Body of pancreas (tissue), 4 donors: ENCODE data around the gene FGF12. TPM values are rescaled to one million over a fixed set of nuclear protein-coding genes. Genes with fewer than 3 reads are reported as not detected.
A peak's percentile ranks its signal among the peaks of the same experiment; 100 is the strongest.

Source experiments
- ATAC-seq: fragments of 150-250 bp; one replicate; pipeline ENCODE4 v1.9.1; 2016
- DNase-seq, 4 donors: peaks; one replicate each; pipeline ENCODE4 v3.0.0-alpha.2; 2019
- H3K27ac ChIP-seq, 4 donors: fragments of 200-600 bp; sonication (generic); 1 replicate in 3 of 4; 2 replicates in 1 of 4; pipeline versions ENCODE4 v1.5.1 to v1.6.1; 2016 to 2019; ENCODE audit warnings: mild to moderate bottlenecking in 1 of 4, mixed read lengths in 1 of 4, moderate library complexity in 1 of 4
- H3K27me3 ChIP-seq, 2 donors: fragments of 200-600 bp; sonication (generic); one replicate each; pipeline ENCODE4 v1.6.0; 2016; ENCODE audit warnings: mild to moderate bottlenecking in 1 of 2
- H3K36me3 ChIP-seq, 2 donors: fragments of 200-600 bp; sonication (generic); replicated peaks in 1 of 2; 2 replicates each; pipeline ENCODE4 v1.5.1; 2016; ENCODE audit warnings: low read depth in 2 of 2; ENCODE audit not compliant: insufficient read depth in 1 of 2
- H3K4me1 ChIP-seq: fragments of 200-600 bp; sonication (generic); one replicate; pipeline ENCODE4 v1.6.0; 2016
- H3K4me3 ChIP-seq, 2 donors: fragments of 200-600 bp; sonication (generic); 1 replicate in 1 of 2; 2 replicates in 1 of 2; pipeline ENCODE4 v1.5.1; 2016 to 2019
- H3K9me3 ChIP-seq, 3 donors: fragments of 200-600 bp; sonication (generic); 1 replicate in 2 of 3; 2 replicates in 1 of 3; pipeline ENCODE4 v1.5.1; 2016
- CTCF ChIP-seq, 7 experiments: fragments of 450-650 bp in 4 of 7; fragments of 200-600 bp in 3 of 7; sonication (generic) in 3 of 7; IDR thresholded peaks; one replicate each; pipeline ENCODE4 v1.5.1; 2016 to 2019; ENCODE audit warnings: antibody characterized with exemption in 7 of 7
- POLR2A ChIP-seq, 3 donors: fragments of 450-650 bp; IDR thresholded peaks; one replicate each; pipeline ENCODE4 v1.6.1; 2016; ENCODE audit warnings: antibody characterized with exemption in 3 of 3, mild to moderate bottlenecking in 2 of 3
- WGBS, 2 donors: methylation state at CpG; one replicate each; pipeline ENCODE4 v1.1.5; 2017; 5-methylcytosine and 5-hydroxymethylcytosine counted together
- intact Hi-C: fragments of 100-400 bp; cut with DNase I; formaldehyde crosslinking; loops from one replicate; pipeline ENCODE4 v1.15.1; 2023
- total RNA-seq, 2 donors: library from RNA; depleted of rRNA; stranded (reverse); fragments of >200 nt; gene quantifications; one replicate each; pipeline ENCODE4 v1.1.0, GENCODE V29; 2016

Gene FGF12
- total RNA-seq, 2 donors from 2014 or later: 0.99 to 2.3 TPM

- Histone ChIP-seq H3K9me3 (no peaks in the 10 kb centered on the region), H3K27ac (no peak overlapping the region)
- WGBS, 2 donors: 76 to 85% methylated on average over 7 of the region's 7 CpGs
Measured at GRCh38 chr3:192482391-192482790, 244.9 kb downstream of the FGF12 start.

GRCh38 chr3:192481638-192482037 lies 245.7 kb downstream of the FGF12 start:
- H3K36me3 ChIP-seq: no peaks in the 10 kb centered on the region
- H3K9me3 ChIP-seq: no peaks in the 10 kb centered on the region
- no peak for DNase-seq
- no peaks in the 10 kb centered on the region for H3K4me1 ChIP-seq
- H3K4me3 ChIP-seq: no peak overlapping the region
- WGBS, 2 donors: 89 to 91% methylated on average over 5 of the region's 5 CpGs
- H3K27me3 ChIP-seq: no peaks in the 10 kb centered on the region
- intact Hi-C loops: no loop called here
- ATAC-seq: no peak
- TF ChIP-seq POLR2A (IDR thresholded peaks at IDR 0.05): no peak
- no peak for TF ChIP-seq CTCF (IDR thresholded peaks at IDR 0.05)
- no peak overlapping the region for H3K27ac ChIP-seq

More at GRCh38 chr3:192482391-192482790, 244.9 kb downstream of the FGF12 start:
- no peaks in the 10 kb centered on the region for H3K36me3 ChIP-seq
- TF ChIP-seq CTCF (IDR thresholded peaks at IDR 0.05): no peak
- no peak for TF ChIP-seq POLR2A (IDR thresholded peaks at IDR 0.05)
- no peak overlapping the region for H3K4me3 ChIP-seq
- DNase-seq (no peak), ATAC-seq (no peak)
- intact Hi-C loops: no loop called here
- no peaks in the 10 kb centered on the region for H3K4me1 ChIP-seq
- no peaks in the 10 kb centered on the region for H3K27me3 ChIP-seq

- intact Hi-C loops: no loop called here
- no peaks in the 10 kb centered on the region for H3K9me3 ChIP-seq
- TF ChIP-seq POLR2A (IDR thresholded peaks at IDR 0.05): no peak
- peak; percentile 79 to 92 (median 89) for TF ChIP-seq CTCF (IDR thresholded peaks at IDR 0.05)
- no peaks in the 10 kb centered on the region for H3K4me1 ChIP-seq
- H3K27ac ChIP-seq: no peak overlapping the region
- DNase-seq (peak; percentile 72 to 78 (median 76)), ATAC-seq (peak; percentile 88)
- WGBS, 2 donors: 27 to 30% methylated on average over 13 of the region's 13 CpGs
- H3K4me3 ChIP-seq: no peak overlapping the region
- H3K36me3 ChIP-seq: no peaks in the 10 kb centered on the region
- H3K27me3 ChIP-seq: no peaks in the 10 kb centered on the region
Measured at GRCh38 chr3:192467230-192468140, 259.9 kb downstream of the FGF12 start.

- peaks cover 16% of the 10 kb centered on the region for H3K4me1 ChIP-seq
- H3K9me3 ChIP-seq: no peaks in the 10 kb centered on the region
- intact Hi-C loops: loop anchor here (10.0 kb wide), 3 partner anchors 264 to 1024 kb away; no protein-coding TSS in a partner anchor
- no peaks in the 10 kb centered on the region for H3K36me3 ChIP-seq
- H3K4me3 ChIP-seq: no peak overlapping the region
- H3K27ac ChIP-seq: no peak overlapping the region
- 29 to 31% methylated on average over 4 of the region's 4 CpGs for WGBS, 2 donors
- peak; percentile 68 for ATAC-seq
- H3K27me3 ChIP-seq: no peaks in the 10 kb centered on the region
- no peak for TF ChIP-seq POLR2A (IDR thresholded peaks at IDR 0.05)
- peak in 4 of 7 experiments; percentile 36 to 50 (median 47) for TF ChIP-seq CTCF (IDR thresholded peaks at IDR 0.05)
- DNase-seq: peak in 1 of 4 donors; percentile 11
Measured at GRCh38 chr3:192449036-192449435, 278.3 kb downstream of the FGF12 start.
